ENCODE results near the gene PPFIA4.

DNA sequence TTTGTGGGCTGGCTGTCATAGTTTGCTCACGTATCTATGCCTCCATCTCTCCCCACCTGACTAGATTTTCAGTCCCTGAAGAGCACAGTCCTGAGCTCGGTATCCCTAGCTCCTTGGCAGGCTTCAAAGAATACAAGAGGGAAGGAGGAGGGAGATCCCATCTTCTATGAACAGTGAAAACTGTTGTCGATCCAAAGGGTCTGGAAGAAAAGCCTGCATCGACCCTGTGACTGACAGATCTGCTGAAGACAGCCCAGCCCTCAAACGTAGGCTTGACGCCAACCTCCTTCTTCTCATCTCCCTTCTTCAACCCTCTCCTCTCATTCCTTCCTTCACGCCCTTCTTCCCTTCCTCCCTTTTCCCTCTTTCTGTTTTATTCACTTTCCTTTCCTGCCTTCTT, 87.9 kb downstream of the PPFIA4 start:
- TF ChIP-seq FOXJ3 (CRISPR knock-in tag; IDR thresholded peaks at IDR 0.05) (no peak), TEAD4 (IDR thresholded peaks at IDR 0.05; ENCODE audit: low read length) (no peak), TEAD4 (CRISPR knock-in tag; IDR thresholded peaks at IDR 0.05; ENCODE audit: borderline replicate concordance) (no peak), CREB1 (IDR thresholded peaks at IDR 0.05) (no peak), CREB1 (CRISPR knock-in tag; IDR thresholded peaks at IDR 0.05) (no peak), SMC3 (conservative IDR thresholded peaks at IDR 0.05; ENCODE audit: insufficient read depth, low read depth, low read length) (no peak), EGR1 (conservative IDR thresholded peaks at IDR 0.05) (no peak), POLR2AphosphoS5 (IDR thresholded peaks at IDR 0.05; ENCODE audit: control insufficient read depth, insufficient read depth, low read depth, low read length) (no peak), SMAD4 (CRISPR knock-in tag; conservative IDR thresholded peaks at IDR 0.05) (no peak), STAG1 (CRISPR knock-in tag; IDR thresholded peaks at IDR 0.05; ENCODE audit: borderline replicate concordance) (no peak)
- TF ChIP-seq, protein P1, sequence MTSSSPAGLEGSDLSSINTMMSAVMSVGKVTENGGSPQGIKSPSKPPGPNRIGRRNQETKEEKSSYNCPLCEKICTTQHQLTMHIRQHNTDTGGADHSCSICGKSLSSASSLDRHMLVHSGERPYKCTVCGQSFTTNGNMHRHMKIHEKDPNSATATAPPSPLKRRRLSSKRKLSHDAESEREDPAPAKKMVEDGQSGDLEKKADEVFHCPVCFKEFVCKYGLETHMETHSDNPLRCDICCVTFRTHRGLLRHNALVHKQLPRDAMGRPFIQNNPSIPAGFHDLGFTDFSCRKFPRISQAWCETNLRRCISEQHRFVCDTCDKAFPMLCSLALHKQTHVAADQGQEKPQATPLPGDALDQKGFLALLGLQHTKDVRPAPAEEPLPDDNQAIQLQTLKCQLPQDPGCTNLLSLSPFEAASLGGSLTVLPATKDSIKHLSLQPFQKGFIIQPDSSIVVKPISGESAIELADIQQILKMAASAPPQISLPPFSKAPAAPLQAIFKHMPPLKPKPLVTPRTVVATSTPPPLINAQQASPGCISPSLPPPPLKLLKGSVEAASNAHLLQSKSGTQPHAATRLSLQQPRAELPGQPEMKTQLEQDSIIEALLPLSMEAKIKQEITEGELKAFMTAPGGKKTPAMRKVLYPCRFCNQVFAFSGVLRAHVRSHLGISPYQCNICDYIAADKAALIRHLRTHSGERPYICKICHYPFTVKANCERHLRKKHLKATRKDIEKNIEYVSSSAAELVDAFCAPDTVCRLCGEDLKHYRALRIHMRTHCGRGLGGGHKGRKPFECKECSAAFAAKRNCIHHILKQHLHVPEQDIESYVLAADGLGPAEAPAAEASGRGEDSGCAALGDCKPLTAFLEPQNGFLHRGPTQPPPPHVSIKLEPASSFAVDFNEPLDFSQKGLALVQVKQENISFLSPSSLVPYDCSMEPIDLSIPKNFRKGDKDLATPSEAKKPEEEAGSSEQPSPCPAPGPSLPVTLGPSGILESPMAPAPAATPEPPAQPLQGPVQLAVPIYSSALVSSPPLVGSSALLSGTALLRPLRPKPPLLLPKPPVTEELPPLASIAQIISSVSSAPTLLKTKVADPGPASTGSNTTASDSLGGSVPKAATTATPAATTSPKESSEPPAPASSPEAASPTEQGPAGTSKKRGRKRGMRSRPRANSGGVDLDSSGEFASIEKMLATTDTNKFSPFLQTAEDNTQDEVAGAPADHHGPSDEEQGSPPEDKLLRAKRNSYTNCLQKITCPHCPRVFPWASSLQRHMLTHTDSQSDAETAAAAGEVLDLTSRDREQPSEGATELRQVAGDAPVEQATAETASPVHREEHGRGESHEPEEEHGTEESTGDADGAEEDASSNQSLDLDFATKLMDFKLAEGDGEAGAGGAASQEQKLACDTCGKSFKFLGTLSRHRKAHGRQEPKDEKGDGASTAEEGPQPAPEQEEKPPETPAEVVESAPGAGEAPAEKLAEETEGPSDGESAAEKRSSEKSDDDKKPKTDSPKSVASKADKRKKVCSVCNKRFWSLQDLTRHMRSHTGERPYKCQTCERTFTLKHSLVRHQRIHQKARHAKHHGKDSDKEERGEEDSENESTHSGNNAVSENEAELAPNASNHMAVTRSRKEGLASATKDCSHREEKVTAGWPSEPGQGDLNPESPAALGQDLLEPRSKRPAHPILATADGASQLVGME (CRISPR knock-in tag; IDR thresholded peaks at IDR 0.05) = no peak
- TF ChIP-seq, protein P2, sequence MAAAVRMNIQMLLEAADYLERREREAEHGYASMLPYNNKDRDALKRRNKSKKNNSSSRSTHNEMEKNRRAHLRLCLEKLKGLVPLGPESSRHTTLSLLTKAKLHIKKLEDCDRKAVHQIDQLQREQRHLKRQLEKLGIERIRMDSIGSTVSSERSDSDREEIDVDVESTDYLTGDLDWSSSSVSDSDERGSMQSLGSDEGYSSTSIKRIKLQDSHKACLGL (CRISPR knock-in tag; IDR thresholded peaks at IDR 0.05; ENCODE audit: borderline replicate concordance, poor library complexity, severe bottlenecking) = no peak
- TF ChIP-seq, protein P3, sequence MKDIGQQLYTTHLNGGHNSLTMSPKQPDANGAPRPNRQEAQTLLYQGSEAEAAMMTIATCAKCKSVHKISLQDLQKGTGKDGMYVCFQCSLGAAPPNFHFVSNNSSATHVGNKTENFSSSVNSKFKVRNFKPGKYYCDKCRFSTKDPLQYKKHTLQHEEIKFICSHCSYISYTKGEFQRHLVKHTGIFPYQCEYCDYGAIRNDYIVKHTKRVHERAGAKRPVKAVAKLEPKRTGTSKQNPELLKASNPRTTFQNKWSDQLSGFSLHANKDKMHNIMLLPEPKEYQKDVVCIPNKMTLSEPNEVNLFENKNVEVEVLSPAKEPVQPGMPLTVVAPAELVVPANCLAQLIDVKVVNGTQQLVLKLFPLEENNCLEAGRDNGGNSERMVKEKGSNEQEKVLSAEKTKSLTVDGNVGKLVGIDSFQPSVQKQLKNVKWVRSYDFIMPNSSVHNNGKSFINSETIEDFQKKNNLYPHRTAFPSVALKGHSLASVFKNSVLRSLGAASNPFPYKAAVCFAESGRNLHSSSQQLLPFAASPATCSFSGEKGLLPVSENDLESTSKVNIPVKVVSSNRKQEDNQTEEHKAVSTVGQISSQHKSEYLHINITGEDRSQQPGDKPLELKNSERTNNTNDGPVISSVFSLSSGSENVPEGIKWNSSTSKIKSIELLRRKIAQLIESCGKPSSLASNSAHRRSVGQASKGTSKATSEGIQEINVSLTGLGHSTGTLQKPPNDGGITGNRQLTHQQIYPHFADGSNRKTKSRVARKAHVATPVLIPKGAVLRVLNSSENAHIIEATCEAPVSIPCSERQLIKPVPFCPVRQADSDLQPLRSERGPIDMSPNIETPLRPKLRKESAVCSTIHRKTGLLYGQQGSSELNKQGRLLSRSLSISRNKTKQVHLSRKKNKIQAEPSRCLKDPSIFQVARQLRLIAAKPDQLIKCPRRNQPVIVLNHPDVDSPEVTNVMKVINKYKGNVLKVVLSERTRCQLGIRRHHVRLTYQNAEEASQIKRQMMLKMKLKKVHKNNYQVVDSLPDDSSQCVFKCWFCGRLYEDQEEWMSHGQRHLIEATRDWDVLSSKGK (CRISPR knock-in tag; IDR thresholded peaks at IDR 0.05) = no peak
- TF ChIP-seq, protein P4, sequence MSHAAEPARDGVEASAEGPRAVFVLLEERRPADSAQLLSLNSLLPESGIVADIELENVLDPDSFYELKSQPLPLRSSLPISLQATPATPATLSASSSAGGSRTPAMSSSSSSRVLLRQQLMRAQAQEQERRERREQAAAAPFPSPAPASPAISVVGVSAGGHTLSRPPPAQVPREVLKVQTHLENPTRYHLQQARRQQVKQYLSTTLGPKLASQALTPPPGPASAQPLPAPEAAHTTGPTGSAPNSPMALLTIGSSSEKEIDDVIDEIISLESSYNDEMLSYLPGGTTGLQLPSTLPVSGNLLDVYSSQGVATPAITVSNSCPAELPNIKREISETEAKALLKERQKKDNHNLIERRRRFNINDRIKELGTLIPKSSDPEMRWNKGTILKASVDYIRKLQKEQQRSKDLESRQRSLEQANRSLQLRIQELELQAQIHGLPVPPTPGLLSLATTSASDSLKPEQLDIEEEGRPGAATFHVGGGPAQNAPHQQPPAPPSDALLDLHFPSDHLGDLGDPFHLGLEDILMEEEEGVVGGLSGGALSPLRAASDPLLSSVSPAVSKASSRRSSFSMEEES (CRISPR knock-in tag; IDR thresholded peaks at IDR 0.05) = no peak
- TF ChIP-seq, protein P5, sequence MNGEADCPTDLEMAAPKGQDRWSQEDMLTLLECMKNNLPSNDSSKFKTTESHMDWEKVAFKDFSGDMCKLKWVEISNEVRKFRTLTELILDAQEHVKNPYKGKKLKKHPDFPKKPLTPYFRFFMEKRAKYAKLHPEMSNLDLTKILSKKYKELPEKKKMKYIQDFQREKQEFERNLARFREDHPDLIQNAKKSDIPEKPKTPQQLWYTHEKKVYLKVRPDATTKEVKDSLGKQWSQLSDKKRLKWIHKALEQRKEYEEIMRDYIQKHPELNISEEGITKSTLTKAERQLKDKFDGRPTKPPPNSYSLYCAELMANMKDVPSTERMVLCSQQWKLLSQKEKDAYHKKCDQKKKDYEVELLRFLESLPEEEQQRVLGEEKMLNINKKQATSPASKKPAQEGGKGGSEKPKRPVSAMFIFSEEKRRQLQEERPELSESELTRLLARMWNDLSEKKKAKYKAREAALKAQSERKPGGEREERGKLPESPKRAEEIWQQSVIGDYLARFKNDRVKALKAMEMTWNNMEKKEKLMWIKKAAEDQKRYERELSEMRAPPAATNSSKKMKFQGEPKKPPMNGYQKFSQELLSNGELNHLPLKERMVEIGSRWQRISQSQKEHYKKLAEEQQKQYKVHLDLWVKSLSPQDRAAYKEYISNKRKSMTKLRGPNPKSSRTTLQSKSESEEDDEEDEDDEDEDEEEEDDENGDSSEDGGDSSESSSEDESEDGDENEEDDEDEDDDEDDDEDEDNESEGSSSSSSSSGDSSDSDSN (IDR thresholded peaks at IDR 0.05; ENCODE audit: borderline replicate concordance in 1 of 2, low read depth in 2 of 2, low read length in 2 of 2) = no peak
